ENCODE data around the gene TMEM158.

TMEM158 gene

DNA sequence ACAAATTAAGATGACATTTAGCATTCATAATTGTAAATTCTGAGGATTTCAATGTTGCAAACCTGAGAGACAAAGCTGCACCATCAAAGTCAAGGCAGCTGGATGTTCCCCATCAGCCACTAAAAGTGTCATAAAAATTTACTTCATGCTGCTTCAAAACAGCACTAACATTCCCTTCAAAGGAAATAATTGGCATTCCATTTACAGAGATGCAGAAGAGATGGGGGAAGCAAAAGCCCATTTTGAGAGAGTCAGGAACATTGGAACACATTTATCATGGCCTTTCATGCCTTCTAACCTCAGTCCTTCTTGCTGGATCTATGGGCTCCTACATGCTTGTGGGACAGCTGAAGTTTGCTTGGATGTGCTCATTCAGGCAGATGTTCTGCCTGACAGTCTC, 6.4 kb upstream of the TMEM158 start:
- DNase-seq, result no peak

DNA sequence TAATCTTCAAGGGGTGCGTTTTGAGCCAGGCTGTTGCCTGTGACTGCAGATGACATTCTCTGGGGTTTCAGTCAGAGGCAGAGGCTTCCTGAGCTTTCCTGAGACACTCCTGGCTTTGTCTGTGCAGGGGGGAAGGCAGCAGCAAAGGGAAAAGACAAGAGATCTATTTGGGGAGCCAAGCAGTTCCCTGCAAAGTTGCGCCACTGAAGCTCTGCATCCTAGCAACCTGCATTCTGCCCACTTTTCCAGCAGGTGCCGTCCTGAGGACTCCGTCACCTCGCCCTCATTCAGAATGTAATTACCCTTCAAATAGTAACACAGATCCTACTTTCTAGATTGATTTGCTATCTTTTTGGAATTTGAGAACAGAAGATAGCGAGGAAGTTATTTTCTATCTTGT, 1.9 kb upstream of the TMEM158 start:
- no peak for DNase-seq

DNA sequence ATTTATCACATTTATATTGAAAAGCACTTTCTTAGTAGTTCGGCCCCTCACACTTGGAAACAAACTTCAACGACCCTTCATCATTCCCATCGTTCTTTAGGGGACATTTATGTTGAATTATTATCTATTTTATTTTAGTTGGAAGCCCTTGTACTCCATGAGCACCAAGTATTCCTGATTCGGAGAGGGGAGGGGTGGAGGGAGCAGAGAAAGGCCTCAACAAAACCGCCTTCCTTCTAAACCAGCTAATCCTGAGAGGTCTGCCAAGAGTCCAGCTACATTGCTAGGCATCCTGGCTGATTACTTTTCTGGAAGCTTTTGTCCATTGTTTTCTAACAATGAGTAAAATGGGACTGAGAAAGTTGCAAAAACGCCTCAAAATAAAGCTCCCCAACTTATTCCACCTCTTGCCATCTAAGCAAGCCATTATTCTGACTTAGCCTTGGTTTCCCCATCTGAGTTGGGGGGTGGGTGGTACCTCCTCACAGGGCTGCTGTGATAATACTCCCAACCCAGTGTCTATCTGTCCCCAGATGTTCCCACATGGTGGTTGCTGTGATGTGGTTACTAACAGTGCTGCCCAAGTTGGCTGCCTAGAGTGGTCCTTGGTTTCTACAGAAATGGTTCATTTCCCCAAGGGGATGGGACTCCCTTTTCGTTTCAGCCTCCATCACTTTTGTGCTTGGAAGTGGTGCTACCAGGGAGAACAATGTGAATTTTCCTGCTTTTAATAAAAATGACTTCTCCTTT, 1.2 kb upstream of the TMEM158 start:
- no peak for DNase-seq

DNA sequence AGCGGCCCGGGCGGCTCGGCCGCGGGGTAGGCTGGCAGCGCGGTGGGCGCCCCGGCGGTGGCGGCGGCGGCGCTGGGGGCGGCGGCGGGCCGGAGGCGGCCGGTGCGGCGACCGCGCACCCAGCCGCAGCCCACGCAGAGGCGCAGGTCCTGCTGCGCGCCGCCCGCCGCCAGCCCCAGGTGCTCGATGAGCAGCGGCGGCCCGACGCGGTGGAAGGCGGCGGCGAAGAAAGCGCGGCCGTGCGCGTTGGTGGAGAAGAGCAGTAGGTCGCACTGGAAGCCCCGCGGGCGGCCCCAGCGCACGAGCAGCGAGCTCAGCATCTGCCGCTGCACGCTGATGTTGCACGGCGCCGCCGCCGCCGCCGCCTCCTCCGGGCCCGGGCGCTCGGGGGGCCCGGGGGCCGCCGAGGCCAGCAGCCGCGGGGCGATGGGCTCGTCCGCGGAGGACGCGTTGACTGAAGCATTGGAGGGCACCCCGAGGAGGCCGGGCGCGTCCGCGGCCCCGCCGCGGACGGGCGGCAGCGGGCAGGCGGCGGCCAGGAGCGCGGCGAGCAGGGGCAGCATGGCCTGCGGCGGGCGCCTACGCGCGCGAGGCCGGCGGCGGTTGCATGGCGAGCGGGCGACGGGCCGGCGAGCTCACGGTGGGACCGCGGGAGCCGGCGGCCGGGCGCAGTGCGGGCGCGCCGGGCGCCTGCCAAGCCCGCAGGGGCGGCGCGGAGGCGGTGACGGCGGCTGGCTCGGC, 452 bp downstream of the TMEM158 start:
- DNase-seq, result peak; percentile 15 to 67 (median 46)

DNA sequence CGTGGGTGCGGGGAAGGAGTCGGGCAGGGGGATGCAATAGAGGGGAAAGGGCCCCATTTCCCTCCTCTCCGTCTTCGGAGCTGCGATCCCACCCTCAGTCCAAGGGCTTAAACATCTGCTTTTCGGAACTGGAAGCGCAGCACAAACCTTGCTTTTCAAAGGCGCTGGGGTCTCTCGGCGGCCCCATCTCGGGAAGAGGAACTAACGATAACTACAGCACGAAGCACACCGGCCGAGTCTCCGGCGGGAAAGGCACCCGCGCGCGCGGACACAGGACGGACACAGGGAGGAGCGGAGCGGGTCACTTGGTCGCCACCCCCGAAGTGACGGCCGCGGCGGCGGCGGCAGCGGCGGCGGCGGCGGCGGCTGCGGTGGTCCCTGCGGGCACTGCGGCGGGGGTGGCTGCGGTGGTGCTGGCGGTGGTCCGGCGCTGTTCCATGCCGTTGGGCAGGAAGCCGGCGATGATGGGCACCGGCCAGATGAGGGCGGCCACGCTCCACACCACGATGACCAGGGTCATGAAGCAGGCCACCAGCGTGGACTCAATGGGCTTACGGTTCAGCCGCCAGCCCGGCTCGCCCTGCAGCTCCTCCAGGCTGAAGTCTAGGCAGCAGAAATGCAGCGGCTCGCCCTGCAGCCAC, 1.1 kb downstream of the TMEM158 start:
- peak; percentile 83 to 93 (median 90) for DNase-seq

DNA sequence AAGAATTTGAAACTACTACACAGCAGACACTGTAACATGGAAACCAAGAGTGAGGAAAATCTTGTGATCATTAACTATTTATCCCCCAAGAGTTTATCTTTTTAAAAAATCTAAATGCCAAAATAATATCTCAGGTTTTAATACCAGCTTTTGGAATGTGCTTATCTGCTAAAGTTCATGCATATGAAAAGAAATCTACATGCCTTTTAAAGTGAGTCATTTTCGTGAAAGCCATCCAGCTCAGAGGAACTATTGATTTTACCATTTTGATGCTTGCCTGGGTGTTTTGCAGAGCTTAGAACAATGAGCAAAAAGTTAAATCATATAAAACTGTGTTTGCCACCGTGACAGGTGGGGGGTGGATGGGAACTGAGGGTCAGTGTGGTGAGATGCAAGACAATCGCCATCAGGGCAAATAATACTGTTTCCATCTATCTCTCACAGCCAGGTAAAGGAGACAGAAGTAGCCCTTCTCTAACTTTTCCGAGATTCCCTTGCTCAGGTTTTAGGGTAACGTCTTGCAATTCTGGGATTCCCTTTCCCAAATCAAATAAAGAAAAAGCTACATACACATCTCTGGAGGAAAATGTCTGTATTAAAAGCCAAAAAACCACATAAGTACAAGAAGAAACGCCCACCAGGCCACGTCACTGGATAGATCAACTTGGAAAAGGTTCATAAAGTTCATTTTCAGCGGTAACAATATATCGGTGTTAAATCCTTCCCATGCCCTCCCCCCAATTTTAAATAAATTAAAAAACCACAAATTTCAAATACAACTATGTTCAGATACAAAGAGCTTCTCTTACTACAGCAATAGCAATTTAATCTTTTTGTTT, 2.0 kb downstream of the TMEM158 start:
- DNase-seq, result peak; percentile 27 to 41 (median 36)

DNA sequence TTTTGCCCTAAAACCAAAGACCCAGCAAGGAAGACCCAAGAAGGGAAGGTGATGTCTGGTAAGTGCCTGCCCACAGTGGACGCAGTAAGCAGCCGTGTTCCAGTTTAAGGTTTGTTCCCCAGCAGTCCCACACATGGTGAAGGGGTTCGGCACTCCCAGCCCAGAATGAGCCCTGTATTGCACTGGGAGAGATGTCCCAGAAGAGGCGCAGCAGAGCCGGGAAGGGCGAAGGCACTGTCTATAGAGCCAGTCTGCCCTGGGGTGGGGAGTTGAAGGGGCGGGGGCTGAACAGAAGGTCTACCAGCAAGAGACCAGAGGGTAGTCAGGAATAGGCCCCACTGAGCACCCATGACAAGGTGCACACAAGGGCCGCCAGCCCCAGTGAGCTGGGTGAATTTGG, 6.4 kb downstream of the TMEM158 start:
- no peak for DNase-seq

GRCh38 chr3:45218578-45219390, 7.3 kb downstream of the TMEM158 start:
- DNase-seq, result peak; percentile 42 to 60 (median 49)

GRCh38 chr3:45216021-45216609, 10.0 kb downstream of the TMEM158 start:
- DNase-seq, result no peak

DNA sequence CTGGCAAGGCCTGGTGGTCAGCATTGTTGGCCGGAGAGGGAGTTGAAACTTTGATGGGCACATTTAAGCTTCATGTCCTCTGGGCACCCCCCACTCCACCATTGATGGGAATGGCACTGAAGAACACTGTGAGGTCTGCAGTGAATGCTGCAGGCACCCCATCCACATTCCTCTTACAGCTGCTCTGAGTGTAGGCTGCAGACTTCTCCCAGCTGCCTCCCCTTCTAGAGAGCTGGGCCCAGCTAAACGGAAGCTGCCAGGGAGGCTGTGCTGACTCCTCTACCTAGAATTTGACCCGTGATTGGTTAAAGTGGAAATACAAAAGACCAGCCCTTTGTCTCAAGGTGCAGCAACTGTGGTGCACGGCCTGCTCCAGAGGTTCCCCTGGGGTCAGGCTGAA, 10.6 kb downstream of the TMEM158 start:
- no peak for DNase-seq

- DNase-seq, result no peak
Measured at GRCh38 chr3:45214061-45214680, 11.9 kb downstream of the TMEM158 start.

DNA sequence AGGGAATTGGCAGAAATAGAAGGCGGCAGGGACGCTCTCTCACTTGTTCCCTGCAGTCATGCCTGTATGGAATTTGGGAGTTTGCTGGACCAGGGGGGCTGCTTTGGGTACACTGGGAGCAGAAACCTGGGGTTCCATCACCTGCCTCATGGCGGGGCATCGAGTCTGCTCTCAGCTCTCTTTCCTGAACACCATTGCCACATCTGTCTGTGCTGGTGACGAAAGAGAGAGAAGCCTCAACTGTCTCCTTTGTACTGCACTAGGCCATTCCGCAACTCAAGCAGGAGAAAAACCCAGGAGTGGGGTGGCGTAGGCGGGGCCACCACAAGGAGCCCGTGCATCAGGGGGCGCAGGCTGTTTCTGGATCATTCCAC, 14.0 kb downstream of the TMEM158 start:
- no peak for DNase-seq

GRCh38 chr3:45211466-45212094, 14.5 kb downstream of the TMEM158 start:
- no peak for DNase-seq

- peak; percentile 78 to 90 (median 84) for DNase-seq
Measured at GRCh38 chr3:45210308-45211041, 15.6 kb downstream of the TMEM158 start.

DNA sequence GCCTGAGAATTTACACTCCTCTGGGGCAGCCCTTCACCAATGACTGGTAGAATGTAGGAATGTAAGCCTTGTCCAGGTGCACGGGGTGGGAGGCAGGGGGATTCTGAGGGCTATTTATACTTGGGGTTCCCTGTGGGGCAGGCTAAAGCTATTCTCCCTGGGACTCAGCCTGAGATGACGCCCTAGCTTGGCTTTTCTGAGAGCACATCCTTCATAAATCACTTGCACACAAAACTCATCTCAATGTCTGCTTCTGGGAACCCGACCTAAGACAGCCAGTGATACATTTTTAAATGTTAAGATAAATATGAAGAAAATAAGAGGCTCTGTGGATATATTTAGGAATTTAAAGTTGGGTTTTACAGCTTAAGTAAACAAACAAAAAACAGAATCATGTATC, 16.6 kb downstream of the TMEM158 start:
- DNase-seq, result no peak

DNA sequence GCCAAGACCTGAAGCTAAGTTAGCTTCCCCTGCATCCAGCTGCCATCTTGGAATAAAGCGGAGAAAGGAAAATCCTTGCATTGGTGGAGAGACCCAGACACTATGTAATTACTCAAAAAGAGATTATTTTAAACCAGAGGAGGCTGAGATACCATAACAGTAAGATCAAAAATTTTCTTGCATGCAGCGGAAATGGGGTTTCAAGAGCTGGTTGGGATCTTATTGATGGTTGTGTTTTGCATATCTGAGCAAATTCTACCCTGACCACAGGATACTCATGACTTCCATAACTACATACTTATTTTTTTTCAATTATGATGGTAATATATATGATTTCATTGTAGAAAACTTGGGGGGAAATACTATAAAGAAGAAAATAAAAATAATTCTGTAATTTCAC, 17.5 kb downstream of the TMEM158 start:
- no peak for DNase-seq

GRCh38 chr3:45207446-45207845, 18.6 kb downstream of the TMEM158 start:
- peak in 2 of 4 experiments; percentile 16 to 19 for DNase-seq

DNA sequence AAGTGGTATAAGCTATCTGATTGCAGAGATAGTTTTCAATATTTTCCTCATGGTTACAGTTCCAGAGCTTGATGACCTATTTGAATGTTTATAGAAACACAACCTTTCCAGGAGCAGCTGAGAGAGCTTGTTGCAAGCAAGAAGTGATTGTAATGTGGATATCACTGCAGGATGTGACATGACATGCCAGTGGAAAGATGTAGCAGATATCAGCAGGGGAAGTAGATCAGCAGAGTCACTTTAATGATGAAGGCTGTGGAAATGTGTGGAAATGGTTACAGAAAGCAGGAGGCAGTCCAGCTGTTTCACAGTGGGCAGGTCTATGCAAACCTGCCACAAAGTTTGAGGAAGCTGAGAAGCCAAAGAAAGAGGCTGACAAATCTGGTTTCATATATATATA, 21.0 kb downstream of the TMEM158 start:
- DNase-seq, result peak; percentile 31 to 72 (median 44)

DNA sequence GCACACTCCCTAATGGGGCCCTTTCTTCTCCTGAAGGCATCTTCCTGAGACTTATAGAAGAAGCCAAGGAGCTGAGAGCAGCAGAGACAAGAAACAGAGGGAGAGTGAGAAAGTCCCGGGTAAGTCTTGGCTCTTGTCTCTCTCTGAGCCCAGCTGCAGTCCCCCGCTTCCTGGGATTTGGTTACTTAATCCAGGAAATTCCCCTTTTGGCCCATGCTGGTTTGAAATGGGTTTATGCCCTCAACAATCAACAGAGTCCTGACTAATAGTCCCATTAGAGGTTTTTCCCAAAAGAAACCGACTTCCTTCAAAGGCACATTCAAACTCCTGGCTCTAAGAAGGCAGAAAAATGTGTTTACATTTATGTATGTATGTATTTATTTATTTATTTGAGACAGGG, 22.0 kb downstream of the TMEM158 start:
- DNase-seq, result peak in 2 of 4 experiments; percentile 10 to 19

All from suppressor macrophage (primary cell).